HG03378 (cell line): Measurements from ENCODE around the gene DNAJC21.
A peak's percentile ranks its signal among the peaks of the same experiment; 100 is the strongest.

Source experiments
- ATAC-seq: cut with Tn5 transposase; IDR thresholded peaks from one replicate; pipeline ENCODE4 v1.9.1; 2021; ENCODE audit warnings: mild to moderate bottlenecking, moderate library complexity; ENCODE audit not compliant: unreplicated experiment

DNAJC21 gene

DNA sequence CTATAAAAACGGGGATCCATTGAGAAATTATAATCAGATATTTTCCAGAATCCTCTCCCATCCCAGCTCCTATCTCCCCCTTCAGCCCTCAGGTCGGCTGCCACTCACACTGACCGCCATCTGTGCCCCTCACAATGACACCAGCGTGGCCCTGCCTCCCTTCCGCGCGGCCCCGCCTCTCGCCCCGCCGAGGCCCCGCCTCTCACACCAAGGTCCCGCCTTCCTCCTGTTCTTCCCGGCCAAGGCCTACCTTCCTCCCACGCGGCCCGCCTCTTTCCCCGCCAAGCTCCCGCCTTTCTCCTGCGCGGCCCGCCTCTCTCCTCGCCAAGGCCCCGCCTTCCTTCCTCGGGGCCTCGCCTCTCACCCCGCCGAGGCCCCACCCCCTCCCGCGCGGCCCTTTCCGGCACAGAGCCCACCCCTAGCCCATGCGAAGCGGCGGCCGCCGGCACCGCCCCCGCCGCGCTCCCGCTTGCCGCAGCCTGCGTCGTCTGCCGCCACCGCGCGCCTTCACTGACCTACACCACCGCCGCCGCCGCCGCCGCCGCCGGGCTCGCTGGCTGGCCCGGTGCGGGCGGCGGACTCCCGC is at the start of gene DNAJC21:
Gene DNAJC21, plus strand, starts transcription at position 426 of the 586 bp plus-strand sequence. CDS start 261 bp downstream, outside the sequence.
- peak; percentile 86 for ATAC-seq

DNA sequence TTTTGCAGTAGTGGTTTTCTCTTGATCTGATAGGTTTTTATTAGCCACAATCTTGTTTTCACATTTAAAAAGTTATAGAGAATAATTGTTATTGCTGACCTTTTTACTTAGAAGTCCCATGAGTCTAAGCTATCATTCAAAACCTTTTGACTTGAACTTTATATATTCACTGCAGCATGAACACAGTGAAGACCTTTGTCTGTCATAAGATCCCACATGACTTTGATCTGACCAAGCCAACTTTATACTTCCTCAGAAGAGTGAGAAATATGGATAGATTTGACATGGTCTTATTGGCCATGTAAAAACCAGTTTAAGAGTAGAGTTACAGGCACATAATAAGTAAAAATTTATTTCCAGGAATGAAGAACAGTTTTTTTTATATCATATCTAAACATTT is 48.1 kb upstream of the DNAJC21 start:
- ATAC-seq: no peak

DNA sequence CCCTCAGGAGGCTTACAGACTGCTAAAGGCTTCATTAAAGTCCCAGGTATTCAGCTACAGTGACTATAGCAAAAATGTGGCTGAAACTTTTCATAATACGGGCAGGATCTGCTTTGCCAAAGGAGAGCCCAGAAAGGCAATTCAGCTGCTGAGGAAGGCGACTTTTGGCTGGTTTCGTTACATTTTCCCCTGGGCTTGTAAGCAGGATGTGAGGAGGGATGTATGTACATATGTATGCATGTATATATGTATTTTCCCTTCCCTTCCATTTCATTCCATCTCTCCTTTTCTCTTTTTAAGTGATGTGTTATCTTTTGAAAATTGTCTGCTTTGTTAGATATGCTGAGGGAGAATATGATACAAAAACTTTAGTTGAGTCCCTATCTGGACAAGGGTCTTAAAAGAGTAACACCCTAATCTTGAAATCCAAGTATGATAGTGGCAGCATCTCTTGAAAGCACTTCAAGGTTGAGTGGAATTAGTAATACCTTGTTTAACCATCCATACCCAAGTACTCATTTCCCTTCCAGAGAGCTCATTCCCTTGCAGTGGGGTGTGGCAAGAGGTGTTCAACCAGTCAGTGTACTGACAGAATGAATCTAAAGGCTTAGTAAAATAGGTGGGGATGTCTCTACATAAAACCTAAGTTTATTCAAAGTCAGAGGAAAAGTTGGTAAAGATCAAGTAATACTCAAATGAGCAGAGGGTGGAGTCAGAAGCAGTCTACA is 42.8 kb upstream of the DNAJC21 start:
- ATAC-seq: no peak

DNA sequence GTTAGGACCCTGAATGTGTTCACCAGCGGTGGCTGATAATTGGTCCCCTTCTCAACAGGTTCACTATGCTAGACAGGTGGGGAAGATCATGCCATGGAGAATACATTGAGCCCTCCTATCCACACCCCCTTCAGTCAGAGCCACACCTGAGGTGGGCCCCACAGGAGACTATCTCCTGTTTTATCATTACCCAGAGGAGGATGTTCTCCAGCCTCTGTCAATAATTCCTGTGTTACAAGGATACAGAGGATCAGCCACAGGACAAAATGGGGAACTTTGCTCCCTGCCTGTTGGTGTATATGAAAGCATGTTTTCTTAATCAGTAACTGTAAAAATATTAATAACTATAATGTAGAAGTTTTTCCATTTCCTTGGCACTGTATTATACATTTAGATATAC is 40.0 kb upstream of the DNAJC21 start:
- ATAC-seq: no peak

GRCh38 chr5:34891981-34892380 is 37.4 kb upstream of the DNAJC21 start:
- ATAC-seq: no peak

GRCh38 chr5:34892414-34892813 is 36.9 kb upstream of the DNAJC21 start:
- ATAC-seq: no peak

GRCh38 chr5:34894716-34895115 is 34.6 kb upstream of the DNAJC21 start:
- no peak for ATAC-seq

- no peak for ATAC-seq
Observed at GRCh38 chr5:34895641-34896419, 33.5 kb upstream of the DNAJC21 start.

- no peak for ATAC-seq
Observed at GRCh38 chr5:34897646-34898045, 31.7 kb upstream of the DNAJC21 start.

GRCh38 chr5:34898258-34898895 is 31.0 kb upstream of the DNAJC21 start:
- peak; percentile 80 for ATAC-seq

- ATAC-seq: no peak
Observed at GRCh38 chr5:34899066-34899465, 30.3 kb upstream of the DNAJC21 start.

GRCh38 chr5:34900652-34901051 is 28.7 kb upstream of the DNAJC21 start:
- no peak for ATAC-seq

DNA sequence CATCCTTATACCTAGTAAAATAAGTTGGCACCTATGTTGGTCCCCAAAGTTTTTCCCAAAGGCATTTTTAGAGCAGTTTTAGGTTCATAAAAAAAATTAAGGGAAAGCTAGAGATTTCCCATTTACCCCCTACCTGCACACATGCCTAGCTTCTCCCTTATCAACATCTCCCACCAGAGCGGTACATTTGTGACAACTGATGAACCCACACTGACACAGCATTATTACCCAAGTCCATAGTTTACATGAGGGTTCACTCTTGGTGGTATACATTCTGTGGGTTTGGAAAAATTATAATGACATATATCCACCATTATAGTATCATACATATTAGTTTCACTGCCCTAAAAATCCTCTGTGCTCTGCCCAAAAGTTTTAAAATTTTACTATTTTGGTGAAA is 26.1 kb upstream of the DNAJC21 start:
- no peak for ATAC-seq

DNA sequence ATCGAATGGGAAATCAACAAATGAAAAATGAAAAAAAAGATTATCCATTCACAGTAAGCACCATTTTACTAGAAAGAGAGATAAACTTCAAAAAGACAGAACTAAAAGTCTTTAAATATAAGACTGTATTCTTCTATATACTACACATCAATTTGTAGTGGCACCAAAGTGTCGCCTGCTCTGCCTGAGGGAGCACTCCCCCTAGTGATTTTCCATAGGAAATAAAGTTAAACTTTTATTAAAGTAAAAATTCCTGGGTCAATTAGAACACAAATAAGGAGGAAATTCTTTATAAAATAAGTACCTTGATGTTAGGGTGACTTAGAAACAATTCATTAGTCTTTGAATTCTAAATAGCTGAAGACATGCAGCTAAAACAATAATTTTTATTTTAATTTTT is 23.8 kb upstream of the DNAJC21 start:
- no peak for ATAC-seq

- ATAC-seq: no peak
Observed at GRCh38 chr5:34913072-34913471, 16.3 kb upstream of the DNAJC21 start.

DNA sequence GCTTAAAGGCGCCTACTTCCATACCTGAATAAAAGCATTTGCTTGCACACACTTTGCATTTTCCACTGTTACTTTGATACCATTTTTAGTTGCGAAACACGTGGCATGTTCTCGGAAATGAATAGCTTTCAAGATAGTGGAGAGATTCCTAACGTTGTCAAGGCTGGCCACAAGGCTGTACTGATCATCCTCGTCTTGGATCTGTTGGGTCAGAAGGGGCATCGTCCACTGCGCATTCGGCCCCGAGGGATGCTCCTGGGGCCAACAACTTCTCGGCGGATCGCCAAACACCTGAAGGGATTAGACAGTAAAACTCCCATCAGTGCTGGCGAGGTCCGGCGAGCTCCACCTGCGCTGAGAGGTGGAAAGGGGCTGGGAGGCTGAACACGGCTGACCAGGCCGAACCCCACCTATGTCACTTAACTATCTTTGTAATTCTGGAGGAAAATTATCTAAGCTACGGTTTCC is 14.7 kb upstream of the DNAJC21 start:
- peak; percentile 20 for ATAC-seq

DNA sequence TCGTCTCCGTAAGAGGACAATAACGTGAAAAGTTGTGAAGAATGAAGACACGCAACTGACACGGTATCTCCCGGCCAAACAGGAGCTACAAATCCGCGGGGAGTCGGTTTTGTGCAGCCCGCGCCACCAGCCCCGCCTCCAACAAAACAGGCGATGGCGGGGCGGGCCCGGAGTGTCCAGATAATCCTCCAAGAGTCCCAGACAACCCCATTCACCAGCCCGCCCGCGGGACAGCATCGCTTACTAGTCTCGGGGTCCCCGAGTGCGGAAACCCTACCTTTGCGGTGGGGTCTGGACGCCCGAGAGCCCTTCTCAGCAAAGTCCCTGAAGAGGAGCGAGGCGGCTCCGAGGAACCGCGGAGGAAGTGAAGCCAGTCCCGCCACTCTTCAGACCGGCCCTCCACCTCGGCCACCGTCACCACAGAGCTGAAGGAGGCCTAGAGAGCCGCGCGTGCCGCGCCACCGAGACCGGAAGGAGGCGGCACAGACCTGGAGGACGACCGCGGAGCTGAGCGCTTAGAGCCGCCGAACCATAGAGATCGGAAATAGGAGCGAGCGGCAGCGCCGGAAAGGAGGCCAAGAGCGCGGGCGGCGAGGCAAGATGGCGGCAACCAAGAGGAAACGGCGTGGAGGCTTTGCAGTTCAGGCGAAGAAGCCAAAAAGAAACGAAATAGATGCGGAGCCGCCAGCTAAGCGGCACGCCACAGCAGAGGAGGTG is 14.1 kb upstream of the DNAJC21 start, which contains the start of the genes BRIX1 and RAD1:
Gene BRIX1, plus strand, starts transcription at position 573 of the 717 bp plus-strand sequence. Its CDS starts 28 bp downstream, at position 601.
Gene RAD1, minus strand, starts transcription at position 366 of the 717 bp plus-strand sequence. CDS start 612 bp downstream, outside the sequence.
- peak; percentile 96 for ATAC-seq

DNA sequence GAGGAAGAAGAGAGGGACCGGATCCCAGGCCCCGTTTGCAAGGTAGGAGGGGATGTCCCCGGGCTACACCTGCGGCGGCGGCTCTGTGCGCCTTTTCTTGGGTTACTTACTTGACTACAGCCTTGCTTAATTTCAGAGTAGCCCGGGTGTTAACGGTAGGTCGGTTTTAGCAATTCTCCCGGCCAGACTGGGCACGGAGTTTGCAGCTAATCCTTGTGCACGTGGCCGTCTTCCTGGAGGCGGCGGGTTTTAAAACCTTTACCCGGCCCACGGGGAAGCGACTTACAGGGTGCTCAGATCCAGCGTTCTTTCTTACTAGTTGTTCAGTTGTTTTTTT is 13.5 kb upstream of the DNAJC21 start:
- peak; percentile 13 for ATAC-seq

GRCh38 chr5:34916518-34916917 is 12.8 kb upstream of the DNAJC21 start:
- no peak for ATAC-seq

- no peak for ATAC-seq
Observed at GRCh38 chr5:34918025-34918424, 11.3 kb upstream of the DNAJC21 start.
